AG04449 (cell line): Measurements from ENCODE around the gene LAMA5.

Source experiments
- CTCF ChIA-PET: fragments of 350-600 bp; formaldehyde crosslinking; extraction: SDS; loops from one replicate; lab custom pipeline; 2021; ENCODE audit warnings: antibody characterized with exemption; lab: Yijun Ruan, JAX
- POLR2A ChIA-PET: fragments of 400-600, 350-600 bp; formaldehyde crosslinking; extraction: SDS; loops from one replicate; lab custom pipeline; 2020; ENCODE audit warnings: antibody characterized with exemption, inconsistent platforms; lab: Yijun Ruan, JAX
- DNase-seq: peaks from one replicate; pipeline ENCODE4 v3.0.0-alpha.2; 2010; ENCODE audit warnings: low read depth, low spot score
- H3K4me3 ChIP-seq: 2 replicates; pipeline ENCODE4 v1.5.1; 2011; ENCODE audit warnings: low read depth, mild to moderate bottlenecking, control low read depth, low read length
- CTCF ChIP-seq: IDR thresholded peaks from one replicate; pipeline ENCODE4 v1.5.1; 2011; ENCODE audit warnings: mild to moderate bottlenecking, moderate library complexity, low read length, control low read depth, inconsistent platforms; ENCODE audit not compliant: insufficient read depth; ENCODE audit errors: missing control alignments

The LAMA5 gene

GRCh38 chr20:62309947-62310756 lies 57.0 kb downstream of the LAMA5 start:
- POLR2A ChIA-PET = no interaction called here
- CTCF ChIA-PET = interaction anchor here (1.5 kb wide), 1 partner anchor 8 kb away, joined by 4 read pairs; the partner anchor contains the start of gene ADRM1

GRCh38 chr20:62309198-62309944 lies 57.7 kb downstream of the LAMA5 start:
- no peak overlapping the region for H3K4me3 ChIP-seq
- no peak for DNase-seq
- no peak for TF ChIP-seq CTCF
- POLR2A ChIA-PET = no interaction called here
- CTCF ChIA-PET = interaction anchor here (1.0 to 5.1 kb wide), 2 partner anchors 66 to 73 kb away, joined by 3 to 22 read pairs; no protein-coding TSS in a partner anchor

More at GRCh38 chr20:62309947-62310756, 57.0 kb downstream of the LAMA5 start:
- H3K4me3 ChIP-seq = no peak overlapping the region
- no peak for TF ChIP-seq CTCF
- DNase-seq = no peak

GRCh38 chr20:62308102-62308822 lies 58.9 kb downstream of the LAMA5 start:
- ChIA-PET CTCF (interaction anchor here (1.0 to 5.1 kb wide), 4 partner anchors 9 to 74 kb away, joined by 3 to 22 read pairs (median 4); no protein-coding TSS in a partner anchor), POLR2A (no interaction called here)
- H3K4me3 ChIP-seq = no peak overlapping the region
- DNase-seq = no peak
- no peak for TF ChIP-seq CTCF

GRCh38 chr20:62307226-62308101 lies 59.6 kb downstream of the LAMA5 start:
- ChIA-PET CTCF (interaction anchor here (1.1 to 5.1 kb wide), 3 partner anchors 10 to 75 kb away, joined by 3 to 22 read pairs (median 6); no protein-coding TSS in a partner anchor), POLR2A (no interaction called here)
- DNase-seq = no peak
- no peak overlapping the region for H3K4me3 ChIP-seq
- TF ChIP-seq CTCF = no peak

- H3K4me3 ChIP-seq = no peak overlapping the region
- ChIA-PET POLR2A (interaction anchor here (0.6 kb wide), 1 partner anchor 406 kb away, joined by 3 read pairs; no protein-coding TSS in a partner anchor), CTCF (interaction anchor here (1.6 to 5.1 kb wide), 2 partner anchors 68 to 76 kb away, joined by 6 to 22 read pairs; no protein-coding TSS in a partner anchor)
- no peak for DNase-seq
- no peak for TF ChIP-seq CTCF
These were observed 60.5 kb downstream of the LAMA5 start for GRCh38 chr20:62306414-62307187.
